Measurements from ENCODE around the gene MSX1. TPM values are rescaled to one million over a fixed set of nuclear protein-coding genes. Genes with fewer than 3 reads are reported as not detected.

Gene MSX1
- total RNA-seq, 1 experiment from 2014 or later, result 59.9 TPM

GRCh38 chr4:4848540-4848939, 10.9 kb upstream of the MSX1 start (continued):
- no peak for TF ChIP-seq ZBTB33 (IDR thresholded peaks at IDR 0.05; ENCODE audit: extremely low read depth, insufficient replicate concordance, low read length)
- no peak for TF ChIP-seq EZH2phosphoT487 (IDR thresholded peaks at IDR 0.05; ENCODE audit: borderline replicate concordance)
- TF ChIP-seq RAD21 (IDR thresholded peaks at IDR 0.05; ENCODE audit: low read depth), result no peak

- H3K36me3 ChIP-seq (ENCODE audit: control insufficient read depth in 1 of 2, insufficient read depth in 2 of 2, low read length in 2 of 2), result no peaks in the 10 kb centered on the region
- POLR2A ChIA-PET, result no interaction called here
- H3K9me2 ChIP-seq (ENCODE audit: insufficient read depth), result no peaks in the 10 kb centered on the region
- H3K79me2 ChIP-seq (ENCODE audit: insufficient read depth, low read length), result no peaks in the 10 kb centered on the region
- no peak overlapping the region for H3K9ac ChIP-seq (ENCODE audit: low read length)
- H2AFZ ChIP-seq (ENCODE audit: low read depth, low read length, poor library complexity, severe bottlenecking), result no peak overlapping the region
- H3K27ac ChIP-seq (ENCODE audit: low read depth, low read length), result no peak overlapping the region
- peaks cover 5 to 8% of the 10 kb centered on the region in 2 experiments; a peak in 2 of 4 replicates for H3K4me1 ChIP-seq (ENCODE audit: control insufficient read depth in 1 of 2, insufficient read depth in 2 of 2, low read length in 2 of 2)
- DNase-seq (ENCODE audit: low read depth, low spot score), result no peak
- no peak overlapping the region for H3K4me3 ChIP-seq (replicated peaks in 1 of 2; ENCODE audit: low read depth in 1 of 2, low read length in 2 of 2)
- intact Hi-C loops (cut with micrococcal nuclease), result no loop called here
- CTCF ChIA-PET, result no interaction called here
- no peak for TF ChIP-seq ELF1 (IDR thresholded peaks at IDR 0.05; ENCODE audit: borderline replicate concordance, low read depth)
- no peak for TF ChIP-seq MAX (IDR thresholded peaks at IDR 0.05)
- TF ChIP-seq REST (IDR thresholded peaks at IDR 0.05; ENCODE audit: low read depth), result no peak
- TF ChIP-seq CBX3 (IDR thresholded peaks at IDR 0.05; ENCODE audit: low read depth), result no peak
- no peak for TF ChIP-seq POLR2A (IDR thresholded peaks at IDR 0.05; ENCODE audit: borderline replicate concordance, extremely low read depth, insufficient read depth, insufficient read length)
- no peak for TF ChIP-seq JUND (IDR thresholded peaks at IDR 0.05)
- TF ChIP-seq RAD21 (IDR thresholded peaks at IDR 0.05; ENCODE audit: low read depth), result no peak
- no peak for TF ChIP-seq EZH2phosphoT487 (IDR thresholded peaks at IDR 0.05; ENCODE audit: borderline replicate concordance)
- no peak for TF ChIP-seq SIN3A (IDR thresholded peaks at IDR 0.05; ENCODE audit: low read depth)
- TF ChIP-seq EGR1 (IDR thresholded peaks at IDR 0.05; ENCODE audit: low read depth), result no peak
- no peak for TF ChIP-seq POLR2AphosphoS5 (IDR thresholded peaks at IDR 0.05; ENCODE audit: low read depth, low read length)
- TF ChIP-seq FOSL1 (IDR thresholded peaks at IDR 0.05; ENCODE audit: low read depth), result no peak
- TF ChIP-seq EZH2 (IDR thresholded peaks at IDR 0.05), result no peak
- no peak for TF ChIP-seq ATF3 (IDR thresholded peaks at IDR 0.05)
- RAD21 ChIA-PET (ENCODE audit: low non-redundant PET in 1 of 2, low total read pairs in 2 of 2, uncharacterized antibody in 2 of 2, unreplicated experiment in 2 of 2), result no interaction called here
- H3K4me2 ChIP-seq (ENCODE audit: low read length), result no peak overlapping the region
- ATAC-seq, result peak; percentile 27; the same call in 1 of the 2 replicates
- H4K20me1 ChIP-seq (ENCODE audit: insufficient read depth), result no peaks in the 10 kb centered on the region
- H3K9me3 ChIP-seq (ENCODE audit: control insufficient read depth in 1 of 2, insufficient read depth in 1 of 2, low read depth in 1 of 2, low read length in 2 of 2), result no peaks in the 10 kb centered on the region
- no peaks in the 10 kb centered on the region for H3K27me3 ChIP-seq (ENCODE audit: insufficient read depth, low read length)
- no TSS peak for BruUV-seq (replicated peaks)
Observed at GRCh38 chr4:4849106-4849505, 10.4 kb upstream of the MSX1 start.

Measured in HCT116 (cell line).